K562 (cell line): Measurements from ENCODE around the gene NCMAP. TPM values are rescaled to one million over a fixed set of nuclear protein-coding genes. Genes with fewer than 3 reads are reported as not detected.

Experiments used
- CBX2 ChIP-seq: fragments of 200-600 bp; sonication (generic); IDR thresholded peaks from one replicate; pipeline ENCODE4 v1.6.1; 2012; ENCODE audit warnings: mild to moderate bottlenecking, low read length, inconsistent platforms; ENCODE audit not compliant: insufficient read depth, poor library complexity, severe bottlenecking
- CHD1 ChIP-seq: fragments of 200-600 bp; sonication (generic); IDR thresholded peaks from one replicate; pipeline ENCODE4 v1.6.1; 2012; ENCODE audit warnings: mild to moderate bottlenecking, moderate library complexity, low read length, inconsistent platforms
- FOXJ3 ChIP-seq: sonication (generic); formaldehyde crosslinking; IDR thresholded peaks from 2 replicates; pipeline ENCODE4 v1.4.0; 2020; ENCODE audit warnings: mild to moderate bottlenecking, missing genetic modification reagents
- GTF2E2 ChIP-seq: fragments of 200-800 bp; sonication (Bioruptor generic); IDR thresholded peaks from 2 replicates; pipeline ENCODE4 v1.6.1; 2016; ENCODE audit warnings: missing genetic modification characterization, missing compliant biosample characterization
- KLF13 ChIP-seq: fragments of 450-650 bp; IDR thresholded peaks from 2 replicates; pipeline ENCODE4 v1.6.1; 2016; ENCODE audit warnings: missing genetic modification characterization, low read depth, mild to moderate bottlenecking, missing compliant biosample characterization, moderate library complexity, borderline replicate concordance
- MAZ ChIP-seq, 2 experiments: fragments of 450-650 bp in 1 of 2; sonication (generic) in 1 of 2; formaldehyde crosslinking; IDR thresholded peaks in 1 of 2; conservative IDR thresholded peaks in 1 of 2; 2 replicates each; pipeline versions ENCODE4 v1.4.0 to v1.5.0; 2020; ENCODE audit warnings: mild to moderate bottlenecking in 1 of 2, missing genetic modification reagents in 1 of 2
- MGA ChIP-seq: fragments of 450-650 bp; IDR thresholded peaks from 2 replicates; pipeline ENCODE4 v1.6.1; 2016; ENCODE audit warnings: mild to moderate bottlenecking, moderate library complexity
- NFE2 ChIP-seq: IDR thresholded peaks from 2 replicates; pipeline ENCODE4 v1.6.1; 2014; ENCODE audit warnings: antibody characterized with exemption, low read depth
- RHOXF2B ChIP-seq: fragments of 250-450 bp; sonication (Bioruptor Pico); conservative IDR thresholded peaks from 2 replicates; pipeline ENCODE4 v1.5.1; 2021
- SAFB2 ChIP-seq: fragments of 200-400 bp; formaldehyde crosslinking; IDR thresholded peaks from 2 replicates; pipeline ENCODE4 v1.6.1; 2018; ENCODE audit warnings: borderline replicate concordance, low read length, low read depth, moderate library complexity; ENCODE audit not compliant: severe bottlenecking
- SIRT6 ChIP-seq: IDR thresholded peaks from one replicate; pipeline ENCODE4 v1.6.1; 2012; ENCODE audit warnings: low read depth, mild to moderate bottlenecking, control low read depth, inconsistent platforms, low read length, moderate library complexity
- ZHX1 ChIP-seq: fragments of 150-350 bp; conservative IDR thresholded peaks from 2 replicates; pipeline ENCODE4 v1.6.1; 2014; ENCODE audit warnings: low read length
- ZNF316 ChIP-seq: fragments of 450-650 bp; IDR thresholded peaks from 2 replicates; pipeline ENCODE4 v1.6.1; 2016
- polyA plus RNA-seq, 8 experiments: library from polyadenylated mRNA; depleted of rRNA in 4 of 8; stranded (reverse) in 5 of 8; unstranded in 3 of 8; fragments of >200 nt; fragmentation: Nextera tagmentation in 2 of 8; fragmentation: Illumina TruSeq in 1 of 8; extraction: Ambion mirVana in 2 of 8; extraction: Trizol in 1 of 8; gene quantifications; 2 replicates each; pipeline versions ENCODE4 v1.2.1 to v1.2.3, GENCODE V29; 2011 to 2014; ENCODE audit warnings: inconsistent platforms in 1 of 8, missing spikeins in 1 of 8
- total RNA-seq, 7 experiments: library from RNA; depleted of rRNA in 6 of 7; stranded (reverse); fragments of >200 nt in 6 of 7; fragmentation: Illumina TruSeq in 2 of 7; extraction: Trizol in 2 of 7; gene quantifications; 2 replicates each; pipeline versions ENCODE4 v1.2.1 to v1.2.3, GENCODE V29; 2011 to 2021; ENCODE audit warnings: low replicate concordance in 1 of 7

Gene NCMAP
- total and polyA plus RNA-seq, 9 of the 15 experiments (the other 6 are each of a cell fraction or from before 2014, with no cell fraction given), result 0.03 TPM; not detected in 8

- no peak for TF ChIP-seq CBX2
- peak in 1 of 2 experiments; percentile 88 for TF ChIP-seq MAZ (CRISPR knock-in tag; conservative IDR thresholded peaks at IDR 0.05 in 1 of 2, IDR thresholded peaks at IDR 0.05 in 1 of 2)
- no peak for TF ChIP-seq ZHX1
- peak; percentile 64 for TF ChIP-seq MGA
- no peak for TF ChIP-seq SIRT6
- peak; percentile 12; the same call in 1 of the 2 replicates for TF ChIP-seq NFE2
- no peak for TF ChIP-seq RHOXF2B (CRISPR knock-in tag)
- TF ChIP-seq SAFB2, result no peak
- TF ChIP-seq GTF2E2 (tag), result peak; percentile 44; the same call in 1 of the 2 replicates
- TF ChIP-seq FOXJ3 (CRISPR knock-in tag), result no peak
- TF ChIP-seq CHD1, result peak; percentile 91
- TF ChIP-seq KLF13 (tag), result peak; percentile 60; the same call in 1 of the 2 replicates
- no peak for TF ChIP-seq ZNF316
These were observed 86.8 kb downstream of the NCMAP start, which contains the start of gene SRRM1 (continued) for GRCh38 chr1:24642481-24643362.
